ENCODE results near the gene BAIAP3. TPM values are rescaled to one million over a fixed set of nuclear protein-coding genes. Genes with fewer than 3 reads are reported as not detected.

The BAIAP3 gene
- total and polyA plus RNA-seq, 10 of the 15 experiments (the other 5 are each of a cell fraction or from before 2014, with no cell fraction given) = 0.03 to 0.56 (median 0.17) TPM; not detected in 3

DNA sequence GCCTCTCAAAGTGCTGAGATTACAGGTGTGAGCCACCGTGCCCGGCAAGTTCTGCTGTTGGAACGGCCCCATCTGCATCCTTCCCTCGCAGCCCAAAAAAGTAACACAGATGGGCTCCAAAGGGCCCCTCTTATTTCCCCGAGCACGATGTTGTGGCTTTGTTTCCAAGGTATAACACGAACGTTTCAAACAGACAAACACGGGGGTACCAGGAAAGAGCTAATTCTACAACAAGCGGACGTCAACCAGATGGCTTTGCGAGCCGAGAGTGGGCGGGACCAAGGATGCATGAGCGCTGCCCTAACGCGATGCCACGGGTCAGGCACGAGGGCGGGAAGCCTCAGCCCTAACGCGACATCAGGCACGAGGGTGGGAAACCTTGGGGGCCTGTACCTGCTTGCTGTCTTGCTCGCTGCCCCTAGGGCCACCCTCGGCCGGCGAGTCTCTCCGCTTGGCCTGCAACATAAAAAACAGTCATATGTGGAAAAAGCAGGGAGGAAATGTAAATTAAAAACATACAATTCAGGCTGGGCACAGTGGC, 56.9 kb downstream of the BAIAP3 start:
- no peaks in the 10 kb centered on the region for H3K9me3 ChIP-seq (replicated peaks; ENCODE audit: control insufficient read depth, insufficient read depth, low read length)
- no TSS peak for BruUV-seq (replicated peaks)
- ChIA-PET POLR2A (no interaction called here), RAD21 (ENCODE audit: unreplicated experiment) (no interaction called here), SMC1A (ENCODE audit: uncharacterized antibody, unreplicated experiment) (no interaction called here), CTCF (no interaction called here)
- in situ Hi-C loops (cut with MboI) (no loop called here), intact Hi-C loops (cut with micrococcal nuclease; ENCODE audit: unreplicated experiment) (no loop called here)
- H3K36me3 ChIP-seq (ENCODE audit: control insufficient read depth in 2 of 2, insufficient read depth in 2 of 2, low read length in 1 of 2) = no peaks in the 10 kb centered on the region
- no peaks in the 10 kb centered on the region; the same call in 1 of the 2 replicates for H4K20me1 ChIP-seq (ENCODE audit: control insufficient read depth, insufficient read depth)
- no peaks in the 10 kb centered on the region for H3K4me1 ChIP-seq (ENCODE audit: control insufficient read depth, insufficient read depth, low read length)
- ATAC-seq = no peak
- DNase-seq (ENCODE audit: low read depth, low spot score) = no peak
- H3K9ac ChIP-seq (ENCODE audit: control insufficient read depth, insufficient read depth, low read length) = no peak overlapping the region
- H3K4me2 ChIP-seq (ENCODE audit: control insufficient read depth, insufficient read depth) = no peak overlapping the region
- no peak for FAIRE-seq
- no peak overlapping the region for H2AFZ ChIP-seq (ENCODE audit: control insufficient read depth, low read depth, low read length)
- no peaks in the 10 kb centered on the region for H3K27me3 ChIP-seq (replicated peaks in 1 of 2; ENCODE audit: control insufficient read depth in 2 of 2, insufficient read depth in 2 of 2, low read length in 1 of 2)
- WGBS (ENCODE audit: insufficient coverage, insufficient replicate concordance, low lambda C conversion rate, missing lambda C conversion rate) = 95% methylated on average over 27 of the region's 28 CpGs
- no peak overlapping the region for H3K27ac ChIP-seq (ENCODE audit: control insufficient read depth, insufficient read depth)
- H3K79me2 ChIP-seq (ENCODE audit: control insufficient read depth, insufficient read depth, low read length) = no peaks in the 10 kb centered on the region
- no peak overlapping the region for H3K4me3 ChIP-seq
- no peak for TF ChIP-seq TCF12 (IDR thresholded peaks at IDR 0.05; ENCODE audit: low read depth, low read length)
- no peak for TF ChIP-seq RUNX3 (IDR thresholded peaks at IDR 0.05; ENCODE audit: low read length)
- no peak for TF ChIP-seq CBX3 (IDR thresholded peaks at IDR 0.05; ENCODE audit: borderline replicate concordance, low read depth)
- no peak for TF ChIP-seq ZNF217 (IDR thresholded peaks at IDR 0.05)
- no peak for TF ChIP-seq NR2F1 (conservative IDR thresholded peaks at IDR 0.05)
- TF ChIP-seq, protein P1, sequence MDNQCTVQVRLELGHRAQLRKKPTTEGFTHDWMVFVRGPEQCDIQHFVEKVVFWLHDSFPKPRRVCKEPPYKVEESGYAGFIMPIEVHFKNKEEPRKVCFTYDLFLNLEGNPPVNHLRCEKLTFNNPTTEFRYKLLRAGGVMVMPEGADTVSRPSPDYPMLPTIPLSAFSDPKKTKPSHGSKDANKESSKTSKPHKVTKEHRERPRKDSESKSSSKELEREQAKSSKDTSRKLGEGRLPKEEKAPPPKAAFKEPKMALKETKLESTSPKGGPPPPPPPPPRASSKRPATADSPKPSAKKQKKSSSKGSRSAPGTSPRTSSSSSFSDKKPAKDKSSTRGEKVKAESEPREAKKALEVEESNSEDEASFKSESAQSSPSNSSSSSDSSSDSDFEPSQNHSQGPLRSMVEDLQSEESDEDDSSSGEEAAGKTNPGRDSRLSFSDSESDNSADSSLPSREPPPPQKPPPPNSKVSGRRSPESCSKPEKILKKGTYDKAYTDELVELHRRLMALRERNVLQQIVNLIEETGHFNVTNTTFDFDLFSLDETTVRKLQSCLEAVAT (IDR thresholded peaks at IDR 0.05) = no peak
- no peak for TF ChIP-seq CEBPB (IDR thresholded peaks at IDR 0.05; ENCODE audit: borderline replicate concordance in 1 of 2, low read depth in 2 of 2, low read length in 2 of 2)
- TF ChIP-seq, protein P2, sequence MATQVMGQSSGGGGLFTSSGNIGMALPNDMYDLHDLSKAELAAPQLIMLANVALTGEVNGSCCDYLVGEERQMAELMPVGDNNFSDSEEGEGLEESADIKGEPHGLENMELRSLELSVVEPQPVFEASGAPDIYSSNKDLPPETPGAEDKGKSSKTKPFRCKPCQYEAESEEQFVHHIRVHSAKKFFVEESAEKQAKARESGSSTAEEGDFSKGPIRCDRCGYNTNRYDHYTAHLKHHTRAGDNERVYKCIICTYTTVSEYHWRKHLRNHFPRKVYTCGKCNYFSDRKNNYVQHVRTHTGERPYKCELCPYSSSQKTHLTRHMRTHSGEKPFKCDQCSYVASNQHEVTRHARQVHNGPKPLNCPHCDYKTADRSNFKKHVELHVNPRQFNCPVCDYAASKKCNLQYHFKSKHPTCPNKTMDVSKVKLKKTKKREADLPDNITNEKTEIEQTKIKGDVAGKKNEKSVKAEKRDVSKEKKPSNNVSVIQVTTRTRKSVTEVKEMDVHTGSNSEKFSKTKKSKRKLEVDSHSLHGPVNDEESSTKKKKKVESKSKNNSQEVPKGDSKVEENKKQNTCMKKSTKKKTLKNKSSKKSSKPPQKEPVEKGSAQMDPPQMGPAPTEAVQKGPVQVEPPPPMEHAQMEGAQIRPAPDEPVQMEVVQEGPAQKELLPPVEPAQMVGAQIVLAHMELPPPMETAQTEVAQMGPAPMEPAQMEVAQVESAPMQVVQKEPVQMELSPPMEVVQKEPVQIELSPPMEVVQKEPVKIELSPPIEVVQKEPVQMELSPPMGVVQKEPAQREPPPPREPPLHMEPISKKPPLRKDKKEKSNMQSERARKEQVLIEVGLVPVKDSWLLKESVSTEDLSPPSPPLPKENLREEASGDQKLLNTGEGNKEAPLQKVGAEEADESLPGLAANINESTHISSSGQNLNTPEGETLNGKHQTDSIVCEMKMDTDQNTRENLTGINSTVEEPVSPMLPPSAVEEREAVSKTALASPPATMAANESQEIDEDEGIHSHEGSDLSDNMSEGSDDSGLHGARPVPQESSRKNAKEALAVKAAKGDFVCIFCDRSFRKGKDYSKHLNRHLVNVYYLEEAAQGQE (IDR thresholded peaks at IDR 0.05; ENCODE audit: low read depth, low read length) = no peak
- no peak for TF ChIP-seq POLR2AphosphoS2 (IDR thresholded peaks at IDR 0.05; ENCODE audit: low read depth, low read length)
- TF ChIP-seq, protein P3, sequence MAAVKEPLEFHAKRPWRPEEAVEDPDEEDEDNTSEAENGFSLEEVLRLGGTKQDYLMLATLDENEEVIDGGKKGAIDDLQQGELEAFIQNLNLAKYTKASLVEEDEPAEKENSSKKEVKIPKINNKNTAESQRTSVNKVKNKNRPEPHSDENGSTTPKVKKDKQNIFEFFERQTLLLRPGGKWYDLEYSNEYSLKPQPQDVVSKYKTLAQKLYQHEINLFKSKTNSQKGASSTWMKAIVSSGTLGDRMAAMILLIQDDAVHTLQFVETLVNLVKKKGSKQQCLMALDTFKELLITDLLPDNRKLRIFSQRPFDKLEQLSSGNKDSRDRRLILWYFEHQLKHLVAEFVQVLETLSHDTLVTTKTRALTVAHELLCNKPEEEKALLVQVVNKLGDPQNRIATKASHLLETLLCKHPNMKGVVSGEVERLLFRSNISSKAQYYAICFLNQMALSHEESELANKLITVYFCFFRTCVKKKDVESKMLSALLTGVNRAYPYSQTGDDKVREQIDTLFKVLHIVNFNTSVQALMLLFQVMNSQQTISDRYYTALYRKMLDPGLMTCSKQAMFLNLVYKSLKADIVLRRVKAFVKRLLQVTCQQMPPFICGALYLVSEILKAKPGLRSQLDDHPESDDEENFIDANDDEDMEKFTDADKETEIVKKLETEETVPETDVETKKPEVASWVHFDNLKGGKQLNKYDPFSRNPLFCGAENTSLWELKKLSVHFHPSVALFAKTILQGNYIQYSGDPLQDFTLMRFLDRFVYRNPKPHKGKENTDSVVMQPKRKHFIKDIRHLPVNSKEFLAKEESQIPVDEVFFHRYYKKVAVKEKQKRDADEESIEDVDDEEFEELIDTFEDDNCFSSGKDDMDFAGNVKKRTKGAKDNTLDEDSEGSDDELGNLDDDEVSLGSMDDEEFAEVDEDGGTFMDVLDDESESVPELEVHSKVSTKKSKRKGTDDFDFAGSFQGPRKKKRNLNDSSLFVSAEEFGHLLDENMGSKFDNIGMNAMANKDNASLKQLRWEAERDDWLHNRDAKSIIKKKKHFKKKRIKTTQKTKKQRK (IDR thresholded peaks at IDR 0.05; ENCODE audit: low read depth, low read length) = no peak
- TF ChIP-seq RAD21 (IDR thresholded peaks at IDR 0.05; ENCODE audit: insufficient read depth, low read depth, low read length) = no peak
- TF ChIP-seq, protein P4, sequence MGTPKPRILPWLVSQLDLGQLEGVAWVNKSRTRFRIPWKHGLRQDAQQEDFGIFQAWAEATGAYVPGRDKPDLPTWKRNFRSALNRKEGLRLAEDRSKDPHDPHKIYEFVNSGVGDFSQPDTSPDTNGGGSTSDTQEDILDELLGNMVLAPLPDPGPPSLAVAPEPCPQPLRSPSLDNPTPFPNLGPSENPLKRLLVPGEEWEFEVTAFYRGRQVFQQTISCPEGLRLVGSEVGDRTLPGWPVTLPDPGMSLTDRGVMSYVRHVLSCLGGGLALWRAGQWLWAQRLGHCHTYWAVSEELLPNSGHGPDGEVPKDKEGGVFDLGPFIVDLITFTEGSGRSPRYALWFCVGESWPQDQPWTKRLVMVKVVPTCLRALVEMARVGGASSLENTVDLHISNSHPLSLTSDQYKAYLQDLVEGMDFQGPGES (IDR thresholded peaks at IDR 0.05) = no peak
- no peak for TF ChIP-seq MEF2A (IDR thresholded peaks at IDR 0.05; ENCODE audit: insufficient read depth, low read depth, low read length)
- TF ChIP-seq NFXL1 (IDR thresholded peaks at IDR 0.05; ENCODE audit: borderline replicate concordance) = no peak
